HEK293 (cell line): ENCODE measurements around the gene CEBPG.

Source experiments
- CTCF ChIA-PET: fragments of 350-600 bp; formaldehyde crosslinking; extraction: SDS; loops from one replicate; lab custom pipeline; 2021; ENCODE audit warnings: antibody characterized with exemption; lab: Yijun Ruan, JAX
- POLR2A ChIA-PET: fragments of 300-600 bp; formaldehyde crosslinking; extraction: SDS; loops from one replicate; lab custom pipeline; 2020; ENCODE audit warnings: antibody characterized with exemption, inconsistent platforms; lab: Yijun Ruan, JAX
- H3K27ac ChIP-seq: fragments of 200-500 bp; sonication (Bioruptor generic); 2 replicates; pipeline ENCODE4 v1.5.1; 2014; ENCODE audit warnings: low read depth, low read length, control low read depth, inconsistent platforms; ENCODE audit errors: extremely low read depth
- H3K36me3 ChIP-seq, 2 experiments: fragments of 200-500 bp in 1 of 2; sonication (Bioruptor generic) in 1 of 2; 1 replicate in 1 of 2; 2 replicates in 1 of 2; pipeline ENCODE4 v1.5.1; 2014 to 2017; ENCODE audit warnings: inconsistent platforms in 2 of 2, low read length in 2 of 2; ENCODE audit not compliant: control insufficient read depth in 2 of 2, insufficient read depth in 1 of 2
- H3K4me1 ChIP-seq: fragments of 200-500 bp; sonication (Bioruptor generic); 2 replicates; pipeline ENCODE4 v1.5.1; 2014; ENCODE audit warnings: mild to moderate bottlenecking, low read length, inconsistent platforms; ENCODE audit not compliant: control insufficient read depth, insufficient read depth
- H3K4me3 ChIP-seq: 2 replicates; pipeline ENCODE4 v1.5.1; 2011; ENCODE audit warnings: low read depth, mild to moderate bottlenecking, control low read depth, low read length, moderate library complexity
- H3K9me3 ChIP-seq: fragments of 200-500 bp; sonication (Bioruptor generic); 2 replicates; pipeline ENCODE4 v1.5.1; 2014; ENCODE audit warnings: low read depth, low read length, inconsistent platforms; ENCODE audit not compliant: control insufficient read depth, insufficient read depth
- BCL11B ChIP-seq: fragments of 450-650 bp; formaldehyde crosslinking; IDR thresholded peaks from 2 replicates; pipeline ENCODE4 v1.5.1; 2016; ENCODE audit warnings: low read depth, missing biosample characterization, missing genetic modification characterization
- GLIS1 ChIP-seq: fragments of 450-650 bp; formaldehyde crosslinking; IDR thresholded peaks from 2 replicates; pipeline ENCODE4 v1.5.1; 2016; ENCODE audit warnings: missing biosample characterization, missing genetic modification characterization
- KLF17 ChIP-seq: fragments of 450-650 bp; formaldehyde crosslinking; IDR thresholded peaks from 2 replicates; pipeline ENCODE4 v1.5.1; 2016; ENCODE audit warnings: missing biosample characterization, missing genetic modification characterization
- PRDM10 ChIP-seq: fragments of 450-650 bp; formaldehyde crosslinking; IDR thresholded peaks from 2 replicates; pipeline ENCODE4 v1.5.1; 2016; ENCODE audit warnings: missing biosample characterization, missing genetic modification characterization
- PRDM6 ChIP-seq: fragments of 450-650 bp; formaldehyde crosslinking; IDR thresholded peaks from 2 replicates; pipeline ENCODE4 v1.5.1; 2017; ENCODE audit warnings: missing biosample characterization, missing genetic modification characterization
- REST ChIP-seq: fragments of 450-650 bp; formaldehyde crosslinking; IDR thresholded peaks from 2 replicates; pipeline ENCODE4 v1.5.1; 2016; ENCODE audit warnings: missing biosample characterization, missing genetic modification characterization
- ZBTB17 ChIP-seq: fragments of 450-650 bp; formaldehyde crosslinking; IDR thresholded peaks from 2 replicates; pipeline ENCODE4 v1.5.1; 2016; ENCODE audit warnings: missing biosample characterization, missing genetic modification characterization
- ZNF2 ChIP-seq: fragments of 450-650 bp; formaldehyde crosslinking; IDR thresholded peaks from 2 replicates; pipeline ENCODE4 v1.5.1; 2016; ENCODE audit warnings: missing biosample characterization, missing genetic modification characterization
- ZNF211 ChIP-seq: fragments of 450-650 bp; formaldehyde crosslinking; IDR thresholded peaks from 2 replicates; pipeline ENCODE4 v1.5.1; 2016; ENCODE audit warnings: low read depth, missing biosample characterization, missing genetic modification characterization
- ZNF214 ChIP-seq: fragments of 450-650 bp; formaldehyde crosslinking; IDR thresholded peaks from 2 replicates; pipeline ENCODE4 v1.5.1; 2017; ENCODE audit warnings: missing biosample characterization, mild to moderate bottlenecking, missing genetic modification characterization, borderline replicate concordance
- ZNF24 ChIP-seq: fragments of 450-650 bp; formaldehyde crosslinking; IDR thresholded peaks from 2 replicates; pipeline ENCODE4 v1.5.1; 2016; ENCODE audit warnings: missing biosample characterization, missing genetic modification characterization
- ZNF302 ChIP-seq: fragments of 450-650 bp; formaldehyde crosslinking; IDR thresholded peaks from 2 replicates; pipeline ENCODE4 v1.5.1; 2016; ENCODE audit warnings: missing biosample characterization, missing genetic modification characterization, low read depth
- ZNF488 ChIP-seq: fragments of 450-650 bp; formaldehyde crosslinking; IDR thresholded peaks from 2 replicates; pipeline ENCODE4 v1.5.1; 2016; ENCODE audit warnings: missing biosample characterization, missing genetic modification characterization
- ZNF549 ChIP-seq: fragments of 450-650 bp; IDR thresholded peaks from 2 replicates; pipeline ENCODE4 v1.5.1; 2018; ENCODE audit warnings: missing biosample characterization, missing genetic modification characterization, mild to moderate bottlenecking, inconsistent platforms, moderate library complexity
- ZNF558 ChIP-seq: fragments of 450-650 bp; formaldehyde crosslinking; IDR thresholded peaks from 2 replicates; pipeline ENCODE4 v1.5.1; 2016; ENCODE audit warnings: missing biosample characterization, missing genetic modification characterization
- ZNF580 ChIP-seq: fragments of 450-650 bp; formaldehyde crosslinking; IDR thresholded peaks from 2 replicates; pipeline ENCODE4 v1.5.1; 2016; ENCODE audit warnings: missing biosample characterization, missing genetic modification characterization
- ZNF747 ChIP-seq: fragments of 450-650 bp; formaldehyde crosslinking; IDR thresholded peaks from 2 replicates; pipeline ENCODE4 v1.5.1; 2016; ENCODE audit warnings: missing biosample characterization, missing genetic modification characterization
- ZSCAN4 ChIP-seq: fragments of 450-650 bp; formaldehyde crosslinking; IDR thresholded peaks from 2 replicates; pipeline ENCODE4 v1.5.1; 2017; ENCODE audit warnings: missing biosample characterization, missing genetic modification characterization

Gene CEBPG

GRCh38 chr19:33376941-33377557 is 3.5 kb downstream of the CEBPG start:
- Histone ChIP-seq H3K36me3 (peaks cover 18 to 33% of the 10 kb centered on the region in 2 experiments), H3K4me3 (no peak overlapping the region), H3K9me3 (no peaks in the 10 kb centered on the region), H3K4me1 (peaks cover 67% of the 10 kb centered on the region), H3K27ac (no peak overlapping the region)
- TF ChIP-seq PRDM10 (peak; percentile 60), ZNF558 (tag by site-specific recombination) (0 out of 2 replicates have a peak, but pooled peaks have one; percentile 10), ZNF214 (tag by site-specific recombination) (no peak), ZNF24 (tag by site-specific recombination) (0 out of 2 replicates have a peak, but pooled peaks have one; percentile 21), BCL11B (tag by site-specific recombination) (no peak), KLF17 (tag by site-specific recombination) (peak; percentile 35; the same call in 1 of the 2 replicates)
- ChIA-PET CTCF (interaction anchor here (0.5 to 5.2 kb wide), 15 partner anchors 9 to 418 kb away, joined by 3 to 26 read pairs (median 3); no protein-coding TSS in a partner anchor), POLR2A (interaction anchor here (1.1 to 3.0 kb wide), 6 partner anchors 11 to 78 kb away, joined by 3 to 8 read pairs (median 5); partner anchors contain the start of gene CEBPA)

GRCh38 chr19:33377586-33378475 is 4.3 kb downstream of the CEBPG start:
- ChIA-PET CTCF (interaction anchor here (0.6 to 5.2 kb wide), 12 partner anchors 21 to 417 kb away, joined by 3 to 26 read pairs (median 4); no protein-coding TSS in a partner anchor), POLR2A (interaction anchor here (1.2 to 3.0 kb wide), 6 partner anchors 10 to 142 kb away, joined by 3 to 8 read pairs (median 5); partner anchors contain the start of gene CEBPA)
- Histone ChIP-seq H3K4me3 (no peak overlapping the region), H3K4me1 (peaks cover 68% of the 10 kb centered on the region), H3K36me3 (peaks cover 18 to 33% of the 10 kb centered on the region in 2 experiments), H3K27ac (no peak overlapping the region), H3K9me3 (no peaks in the 10 kb centered on the region)
- TF ChIP-seq ZNF302 (tag by site-specific recombination) (no peak), ZSCAN4 (no peak), ZNF747 (no peak), ZNF580 (no peak), GLIS1 (tag by site-specific recombination) (no peak), PRDM6 (tag by site-specific recombination) (peak; percentile 70; the same call in 1 of the 2 replicates), ZBTB17 (tag by site-specific recombination) (0 out of 2 replicates have a peak, but pooled peaks have one; percentile 15), ZNF211 (tag by site-specific recombination) (no peak), ZNF488 (tag by site-specific recombination) (0 out of 2 replicates have a peak, but pooled peaks have one; percentile 8), ZNF558 (tag by site-specific recombination) (0 out of 2 replicates have a peak, but pooled peaks have one; percentile 3), ZNF2 (no peak), ZNF549 (no peak), REST (no peak)
